Bronchial epithelial cell (primary cell): ENCODE results near the gene ZFYVE26. TPM values are rescaled to one million over a fixed set of nuclear protein-coding genes. Genes with fewer than 3 reads are reported as not detected.

ENCODE experiments used
- DNase-seq: peaks from one replicate; pipeline ENCODE4 v3.0.0-alpha.2; 2010; ENCODE audit warnings: low read depth
- FAIRE-seq: peaks from 2 replicates; lab custom pipeline; 2011; peaks lifted over from hg19 to GRCh38; lab: Jason Lieb, UNC
- H3K27me3 ChIP-seq: 2 replicates; pipeline ENCODE4 v1.5.1; 2011; ENCODE audit warnings: low read length; ENCODE audit not compliant: control insufficient read depth, insufficient read depth
- H3K36me3 ChIP-seq: 2 replicates; pipeline ENCODE4 v1.5.1; 2011; ENCODE audit warnings: low read length; ENCODE audit not compliant: control insufficient read depth, insufficient read depth
- H3K4me3 ChIP-seq: 2 replicates; pipeline ENCODE4 v1.5.1; 2011; ENCODE audit warnings: mild to moderate bottlenecking, low read depth, low read length, control low read depth
- CTCF ChIP-seq: IDR thresholded peaks from 2 replicates; pipeline ENCODE4 v1.5.1; 2011; ENCODE audit warnings: mild to moderate bottlenecking, moderate library complexity, low read length, control low read depth, inconsistent platforms; ENCODE audit not compliant: insufficient read depth, severe bottlenecking
- total RNA-seq: library from RNA; depleted of rRNA; stranded (reverse); fragments of >200 nt; gene quantifications from 2 replicates; pipeline ENCODE4 v1.2.1, GENCODE V29; 2014

ZFYVE26 gene
- total RNA-seq, 1 donor from 2014 or later, result 11.3 TPM

- Histone ChIP-seq H3K36me3 (peaks cover 18% of the 10 kb centered on the region), H3K27me3 (no peaks in the 10 kb centered on the region), H3K4me3 (no peak overlapping the region)
- no peak for TF ChIP-seq CTCF
- DNase-seq (no peak), FAIRE-seq (no peak)
These were observed 30.9 kb downstream of the ZFYVE26 start for GRCh38 chr14:67785270-67786109.

- H3K36me3 ChIP-seq, result peaks cover 21% of the 10 kb centered on the region
- FAIRE-seq, result no peak
- no peak overlapping the region for H3K4me3 ChIP-seq
- no peaks in the 10 kb centered on the region for H3K27me3 ChIP-seq
- TF ChIP-seq CTCF, result no peak
- no peak for DNase-seq
These were observed 32.1 kb downstream of the ZFYVE26 start for GRCh38 chr14:67784244-67784823.

- Histone ChIP-seq H3K36me3 (peaks cover 21% of the 10 kb centered on the region), H3K27me3 (no peaks in the 10 kb centered on the region), H3K4me3 (no peak overlapping the region)
- FAIRE-seq (no peak), DNase-seq (no peak)
- TF ChIP-seq CTCF, result no peak
These were observed 34.3 kb downstream of the ZFYVE26 start for GRCh38 chr14:67782090-67782489.

GRCh38 chr14:67778792-67779191 is 37.6 kb downstream of the ZFYVE26 start:
- Histone ChIP-seq H3K36me3 (peaks cover 20% of the 10 kb centered on the region), H3K27me3 (no peaks in the 10 kb centered on the region), H3K4me3 (no peak overlapping the region)
- FAIRE-seq, result no peak
- DNase-seq, result no peak
- TF ChIP-seq CTCF, result no peak

GRCh38 chr14:67776653-67777322 is 39.6 kb downstream of the ZFYVE26 start:
- Histone ChIP-seq H3K36me3 (peaks cover 17% of the 10 kb centered on the region), H3K27me3 (no peaks in the 10 kb centered on the region), H3K4me3 (no peak overlapping the region)
- DNase-seq, result no peak
- no peak for TF ChIP-seq CTCF
- no peak for FAIRE-seq
